ENCODE results near the gene PRSS1.
"Not testable (repeated sequence)": the region's sequence is repeated elsewhere in the genome, so short reads cannot be mapped to it uniquely, and the experiment has no call there.

PRSS1 gene

GRCh38 chr7:142749218-142749993 lies at the start of gene PRSS1:
Gene PRSS1 (plus strand): TSS chr7:142749472. CDS start chr7:142749485, 13 bp downstream.
- DNase-seq (ENCODE audit: low read depth, low spot score), result no peak

- not testable (repeated sequence) for DNase-seq (ENCODE audit: low read depth, low spot score)
Measured at GRCh38 chr7:142700935-142701334, 48.3 kb upstream of the PRSS1 start.

- DNase-seq (ENCODE audit: low read depth, low spot score), result no peak
Measured at GRCh38 chr7:142703655-142704305, 45.5 kb upstream of the PRSS1 start.

GRCh38 chr7:142708726-142709125 lies 40.5 kb upstream of the PRSS1 start:
- DNase-seq (ENCODE audit: low read depth, low spot score), result not testable (repeated sequence)

GRCh38 chr7:142709921-142710320 lies 39.4 kb upstream of the PRSS1 start:
- no peak for DNase-seq (ENCODE audit: low read depth, low spot score)

- DNase-seq (ENCODE audit: low read depth, low spot score), result no peak
Measured at GRCh38 chr7:142711196-142711595, 38.1 kb upstream of the PRSS1 start.

GRCh38 chr7:142711746-142712616 lies 37.3 kb upstream of the PRSS1 start:
- no peak for DNase-seq (ENCODE audit: low read depth, low spot score)

- no peak for DNase-seq (ENCODE audit: low read depth, low spot score)
Measured at GRCh38 chr7:142712617-142712957, 36.7 kb upstream of the PRSS1 start.

GRCh38 chr7:142714375-142714774 lies 34.9 kb upstream of the PRSS1 start:
- no peak for DNase-seq (ENCODE audit: low read depth, low spot score)

GRCh38 chr7:142716596-142716995 lies 32.7 kb upstream of the PRSS1 start:
- no peak for DNase-seq (ENCODE audit: low read depth, low spot score)

- DNase-seq (ENCODE audit: low read depth, low spot score), result no peak
Measured at GRCh38 chr7:142717453-142717852, 31.8 kb upstream of the PRSS1 start.

- DNase-seq (ENCODE audit: low read depth, low spot score), result no peak
Measured at GRCh38 chr7:142718313-142718712, 31.0 kb upstream of the PRSS1 start.

GRCh38 chr7:142720172-142720773 lies 29.0 kb upstream of the PRSS1 start:
- no peak for DNase-seq (ENCODE audit: low read depth, low spot score)

GRCh38 chr7:142720986-142721385 lies 28.3 kb upstream of the PRSS1 start:
- no peak for DNase-seq (ENCODE audit: low read depth, low spot score)

- no peak for DNase-seq (ENCODE audit: low read depth, low spot score)
Measured at GRCh38 chr7:142722248-142722794, 27.0 kb upstream of the PRSS1 start.

GRCh38 chr7:142733271-142733670 lies 16.0 kb upstream of the PRSS1 start:
- no peak for DNase-seq (ENCODE audit: low read depth, low spot score)

GRCh38 chr7:142739923-142740492 lies 9.3 kb upstream of the PRSS1 start:
- no peak for DNase-seq (ENCODE audit: low read depth, low spot score)

- no peak for DNase-seq (ENCODE audit: low read depth, low spot score)
Measured at GRCh38 chr7:142740786-142741185, 8.5 kb upstream of the PRSS1 start.

- DNase-seq (ENCODE audit: low read depth, low spot score), result not testable (repeated sequence)
Measured at GRCh38 chr7:142741932-142742331, 7.3 kb upstream of the PRSS1 start.

- no peak for DNase-seq (ENCODE audit: low read depth, low spot score)
Measured at GRCh38 chr7:142745091-142745635, 4.1 kb upstream of the PRSS1 start.

GRCh38 chr7:142745745-142746144 lies 3.5 kb upstream of the PRSS1 start:
- DNase-seq (ENCODE audit: low read depth, low spot score), result no peak
